K562 (cell line): ENCODE data around the gene ANXA9. TPM values are rescaled to one million over a fixed set of nuclear protein-coding genes. Genes with fewer than 3 reads are reported as not detected.
A peak's percentile ranks its signal among the peaks of the same experiment; 100 is the strongest.

Source experiments
- CBFA2T2 ChIP-seq: fragments of 450-650 bp; conservative IDR thresholded peaks from 2 replicates; pipeline ENCODE4 v1.6.1; 2017; ENCODE audit warnings: mild to moderate bottlenecking
- CHAMP1 ChIP-seq: fragments of 450-650 bp; IDR thresholded peaks from 2 replicates; pipeline ENCODE4 v1.6.1; 2016; ENCODE audit warnings: mild to moderate bottlenecking
- ELF2 ChIP-seq: fragments of 250-450 bp; sonication (Bioruptor Pico); IDR thresholded peaks from 2 replicates; pipeline ENCODE4 v1.5.0; 2021; ENCODE audit warnings: mild to moderate bottlenecking
- IFI16 ChIP-seq: fragments of 250-450 bp; sonication (Bioruptor Pico); IDR thresholded peaks from 2 replicates; pipeline ENCODE4 v2.1.2; 2022; ENCODE audit warnings: mild to moderate bottlenecking, inconsistent platforms
- KLF10 ChIP-seq: fragments of 250-450 bp; sonication (Bioruptor Pico); IDR thresholded peaks from 2 replicates; pipeline ENCODE4 v1.6.1; 2021; ENCODE audit warnings: matching md5 sums
- NFXL1 ChIP-seq: fragments of 450-650 bp; formaldehyde crosslinking; IDR thresholded peaks from 2 replicates; pipeline ENCODE4 v1.4.0; 2021; ENCODE audit warnings: mild to moderate bottlenecking
- NR2F6 ChIP-seq: fragments of 450-650 bp; formaldehyde crosslinking; IDR thresholded peaks from 2 replicates; pipeline ENCODE4 v1.4.0; 2020; ENCODE audit warnings: mild to moderate bottlenecking
- TAF15 ChIP-seq: fragments of 200-400 bp; formaldehyde crosslinking; IDR thresholded peaks from 2 replicates; pipeline ENCODE4 v1.6.1; 2017; ENCODE audit warnings: mild to moderate bottlenecking, low read depth, low read length, moderate library complexity
- TBP ChIP-seq: optimal IDR thresholded peaks from 2 replicates; pipeline ENCODE3; 2011; ENCODE audit warnings: low read depth, low read length, improper control_type of control experiment
- TGIF2 ChIP-seq: sonication (generic); formaldehyde crosslinking; IDR thresholded peaks from 2 replicates; pipeline ENCODE4 v1.8.1; 2022; ENCODE audit warnings: mild to moderate bottlenecking, missing genetic modification reagents, moderate library complexity
- ZNF140 ChIP-seq: fragments of 250-450 bp; sonication (Bioruptor Pico); IDR thresholded peaks from 2 replicates; pipeline ENCODE4 v1.8.0; 2021; ENCODE audit warnings: moderate library complexity, mild to moderate bottlenecking, inconsistent platforms
- ZNF253 ChIP-seq: fragments of 250-450 bp; sonication (Bioruptor Pico); conservative IDR thresholded peaks from 2 replicates; pipeline ENCODE4 v1.6.1; 2021; ENCODE audit warnings: mild to moderate bottlenecking
- ZNF395 ChIP-seq: fragments of 200-800 bp; sonication (Bioruptor generic); IDR thresholded peaks from 2 replicates; pipeline ENCODE4 v1.6.1; 2017; ENCODE audit warnings: missing genetic modification characterization, missing compliant biosample characterization
- ZNF785 ChIP-seq: fragments of 250-450 bp; sonication (Bioruptor Pico); IDR thresholded peaks from 2 replicates; pipeline ENCODE4 v1.4.0; 2020; ENCODE audit warnings: mild to moderate bottlenecking
- polyA plus RNA-seq, 8 experiments: library from polyadenylated mRNA; depleted of rRNA in 4 of 8; stranded (reverse) in 5 of 8; unstranded in 3 of 8; fragments of >200 nt; fragmentation: Nextera tagmentation in 2 of 8; fragmentation: Illumina TruSeq in 1 of 8; extraction: Ambion mirVana in 2 of 8; extraction: Trizol in 1 of 8; gene quantifications; 2 replicates each; pipeline versions ENCODE4 v1.2.1 to v1.2.3, GENCODE V29; 2011 to 2014; ENCODE audit warnings: inconsistent platforms in 1 of 8, missing spikeins in 1 of 8
- total RNA-seq, 7 experiments: library from RNA; depleted of rRNA in 6 of 7; stranded (reverse); fragments of >200 nt in 6 of 7; fragmentation: Illumina TruSeq in 2 of 7; extraction: Trizol in 2 of 7; gene quantifications; 2 replicates each; pipeline versions ENCODE4 v1.2.1 to v1.2.3, GENCODE V29; 2011 to 2021; ENCODE audit warnings: low replicate concordance in 1 of 7
- TF ChIP-seq, protein P1 (sequence below), 2 experiments: fragments of 150-350 bp in 1 of 2; IDR thresholded peaks; 2 replicates each; pipeline ENCODE4 v1.6.1; 2012 to 2016; ENCODE audit warnings: low read depth in 2 of 2, low read length in 2 of 2, mild to moderate bottlenecking in 1 of 2, moderate library complexity in 1 of 2
- TF ChIP-seq, protein P2 (sequence below): fragments of 250-450 bp; sonication (Bioruptor Pico); IDR thresholded peaks from 2 replicates; pipeline ENCODE4 v1.8.0; 2022; ENCODE audit warnings: inconsistent platforms
- TF ChIP-seq, protein P3 (sequence below): sonication (generic); formaldehyde crosslinking; IDR thresholded peaks from 2 replicates; pipeline ENCODE4 v1.8.0; 2022; ENCODE audit warnings: mild to moderate bottlenecking, missing genetic modification reagents

ANXA9 gene
- total and polyA plus RNA-seq, 9 of the 15 experiments (the other 6 are each of a cell fraction or from before 2014, with no cell fraction given): 0.24 to 1.6 (median 0.57) TPM

- TF ChIP-seq ZNF785 (CRISPR knock-in tag) (no peak), CHAMP1 (no peak), ZNF140 (CRISPR knock-in tag) (no peak), NFXL1 (CRISPR knock-in tag) (no peak), ELF2 (CRISPR knock-in tag) (no peak; the same call in 1 of the 2 replicates), NR2F6 (CRISPR knock-in tag) (no peak), CBFA2T2 (peak; percentile 48), TBP (no peak), KLF10 (no peak), TAF15 (no peak), ZNF395 (CRISPR knock-in tag) (peak; percentile 71; the same call in 1 of the 2 replicates), IFI16 (CRISPR knock-in tag) (no peak), TGIF2 (no peak), ZNF253 (CRISPR knock-in tag) (no peak)
- TF ChIP-seq, protein P1, sequence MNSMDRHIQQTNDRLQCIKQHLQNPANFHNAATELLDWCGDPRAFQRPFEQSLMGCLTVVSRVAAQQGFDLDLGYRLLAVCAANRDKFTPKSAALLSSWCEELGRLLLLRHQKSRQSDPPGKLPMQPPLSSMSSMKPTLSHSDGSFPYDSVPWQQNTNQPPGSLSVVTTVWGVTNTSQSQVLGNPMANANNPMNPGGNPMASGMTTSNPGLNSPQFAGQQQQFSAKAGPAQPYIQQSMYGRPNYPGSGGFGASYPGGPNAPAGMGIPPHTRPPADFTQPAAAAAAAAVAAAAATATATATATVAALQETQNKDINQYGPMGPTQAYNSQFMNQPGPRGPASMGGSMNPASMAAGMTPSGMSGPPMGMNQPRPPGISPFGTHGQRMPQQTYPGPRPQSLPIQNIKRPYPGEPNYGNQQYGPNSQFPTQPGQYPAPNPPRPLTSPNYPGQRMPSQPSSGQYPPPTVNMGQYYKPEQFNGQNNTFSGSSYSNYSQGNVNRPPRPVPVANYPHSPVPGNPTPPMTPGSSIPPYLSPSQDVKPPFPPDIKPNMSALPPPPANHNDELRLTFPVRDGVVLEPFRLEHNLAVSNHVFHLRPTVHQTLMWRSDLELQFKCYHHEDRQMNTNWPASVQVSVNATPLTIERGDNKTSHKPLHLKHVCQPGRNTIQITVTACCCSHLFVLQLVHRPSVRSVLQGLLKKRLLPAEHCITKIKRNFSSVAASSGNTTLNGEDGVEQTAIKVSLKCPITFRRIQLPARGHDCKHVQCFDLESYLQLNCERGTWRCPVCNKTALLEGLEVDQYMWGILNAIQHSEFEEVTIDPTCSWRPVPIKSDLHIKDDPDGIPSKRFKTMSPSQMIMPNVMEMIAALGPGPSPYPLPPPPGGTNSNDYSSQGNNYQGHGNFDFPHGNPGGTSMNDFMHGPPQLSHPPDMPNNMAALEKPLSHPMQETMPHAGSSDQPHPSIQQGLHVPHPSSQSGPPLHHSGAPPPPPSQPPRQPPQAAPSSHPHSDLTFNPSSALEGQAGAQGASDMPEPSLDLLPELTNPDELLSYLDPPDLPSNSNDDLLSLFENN (IDR thresholded peaks at IDR 0.05; ENCODE audit: low read depth in 2 of 2, low read length in 2 of 2): no peak
- TF ChIP-seq, protein P2, sequence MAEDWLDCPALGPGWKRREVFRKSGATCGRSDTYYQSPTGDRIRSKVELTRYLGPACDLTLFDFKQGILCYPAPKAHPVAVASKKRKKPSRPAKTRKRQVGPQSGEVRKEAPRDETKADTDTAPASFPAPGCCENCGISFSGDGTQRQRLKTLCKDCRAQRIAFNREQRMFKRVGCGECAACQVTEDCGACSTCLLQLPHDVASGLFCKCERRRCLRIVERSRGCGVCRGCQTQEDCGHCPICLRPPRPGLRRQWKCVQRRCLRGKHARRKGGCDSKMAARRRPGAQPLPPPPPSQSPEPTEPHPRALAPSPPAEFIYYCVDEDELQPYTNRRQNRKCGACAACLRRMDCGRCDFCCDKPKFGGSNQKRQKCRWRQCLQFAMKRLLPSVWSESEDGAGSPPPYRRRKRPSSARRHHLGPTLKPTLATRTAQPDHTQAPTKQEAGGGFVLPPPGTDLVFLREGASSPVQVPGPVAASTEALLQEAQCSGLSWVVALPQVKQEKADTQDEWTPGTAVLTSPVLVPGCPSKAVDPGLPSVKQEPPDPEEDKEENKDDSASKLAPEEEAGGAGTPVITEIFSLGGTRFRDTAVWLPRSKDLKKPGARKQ (CRISPR knock-in tag): no peak
- TF ChIP-seq, protein P3, sequence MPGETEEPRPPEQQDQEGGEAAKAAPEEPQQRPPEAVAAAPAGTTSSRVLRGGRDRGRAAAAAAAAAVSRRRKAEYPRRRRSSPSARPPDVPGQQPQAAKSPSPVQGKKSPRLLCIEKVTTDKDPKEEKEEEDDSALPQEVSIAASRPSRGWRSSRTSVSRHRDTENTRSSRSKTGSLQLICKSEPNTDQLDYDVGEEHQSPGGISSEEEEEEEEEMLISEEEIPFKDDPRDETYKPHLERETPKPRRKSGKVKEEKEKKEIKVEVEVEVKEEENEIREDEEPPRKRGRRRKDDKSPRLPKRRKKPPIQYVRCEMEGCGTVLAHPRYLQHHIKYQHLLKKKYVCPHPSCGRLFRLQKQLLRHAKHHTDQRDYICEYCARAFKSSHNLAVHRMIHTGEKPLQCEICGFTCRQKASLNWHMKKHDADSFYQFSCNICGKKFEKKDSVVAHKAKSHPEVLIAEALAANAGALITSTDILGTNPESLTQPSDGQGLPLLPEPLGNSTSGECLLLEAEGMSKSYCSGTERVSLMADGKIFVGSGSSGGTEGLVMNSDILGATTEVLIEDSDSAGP (CRISPR knock-in tag): no peak
Measured at GRCh38 chr1:150999051-150999674, 17.1 kb downstream of the ANXA9 start (continued).
